PFSK-1 (cell line): ENCODE results near the gene SHISA2.

Experiments
- FOXP2 ChIP-seq: optimal IDR thresholded peaks from 2 replicates; pipeline ENCODE3; 2011; ENCODE audit warnings: borderline replicate concordance, control low read depth, inconsistent platforms; ENCODE audit not compliant: insufficient read depth; ENCODE audit errors: extremely low read length, extremely low read depth
- POLR2AphosphoS5 ChIP-seq: IDR thresholded peaks from 2 replicates; pipeline ENCODE4 v1.6.1; 2012; ENCODE audit warnings: low read depth, mild to moderate bottlenecking, control low read depth, low read length, moderate library complexity
- SIN3A ChIP-seq: IDR thresholded peaks from 2 replicates; pipeline ENCODE4 v1.6.1; 2012; ENCODE audit warnings: mild to moderate bottlenecking, low read length, moderate library complexity, borderline replicate concordance; ENCODE audit not compliant: insufficient read depth
- TAF1 ChIP-seq: IDR thresholded peaks from 2 replicates; pipeline ENCODE4 v1.6.1; 2012; ENCODE audit warnings: low read length, control low read depth, borderline replicate concordance; ENCODE audit not compliant: insufficient read depth
- TF ChIP-seq, protein P1 (sequence below), 2 experiments: IDR thresholded peaks; 2 replicates each; pipeline versions ENCODE4 v1.6.1 to v1.8.0; 2011 to 2012; ENCODE audit warnings: low read depth in 2 of 2, low read length in 2 of 2, control low read depth in 1 of 2, inconsistent platforms in 1 of 2, mild to moderate bottlenecking in 1 of 2, moderate library complexity in 1 of 2; ENCODE audit not compliant: insufficient read depth in 1 of 2

SHISA2 gene

DNA sequence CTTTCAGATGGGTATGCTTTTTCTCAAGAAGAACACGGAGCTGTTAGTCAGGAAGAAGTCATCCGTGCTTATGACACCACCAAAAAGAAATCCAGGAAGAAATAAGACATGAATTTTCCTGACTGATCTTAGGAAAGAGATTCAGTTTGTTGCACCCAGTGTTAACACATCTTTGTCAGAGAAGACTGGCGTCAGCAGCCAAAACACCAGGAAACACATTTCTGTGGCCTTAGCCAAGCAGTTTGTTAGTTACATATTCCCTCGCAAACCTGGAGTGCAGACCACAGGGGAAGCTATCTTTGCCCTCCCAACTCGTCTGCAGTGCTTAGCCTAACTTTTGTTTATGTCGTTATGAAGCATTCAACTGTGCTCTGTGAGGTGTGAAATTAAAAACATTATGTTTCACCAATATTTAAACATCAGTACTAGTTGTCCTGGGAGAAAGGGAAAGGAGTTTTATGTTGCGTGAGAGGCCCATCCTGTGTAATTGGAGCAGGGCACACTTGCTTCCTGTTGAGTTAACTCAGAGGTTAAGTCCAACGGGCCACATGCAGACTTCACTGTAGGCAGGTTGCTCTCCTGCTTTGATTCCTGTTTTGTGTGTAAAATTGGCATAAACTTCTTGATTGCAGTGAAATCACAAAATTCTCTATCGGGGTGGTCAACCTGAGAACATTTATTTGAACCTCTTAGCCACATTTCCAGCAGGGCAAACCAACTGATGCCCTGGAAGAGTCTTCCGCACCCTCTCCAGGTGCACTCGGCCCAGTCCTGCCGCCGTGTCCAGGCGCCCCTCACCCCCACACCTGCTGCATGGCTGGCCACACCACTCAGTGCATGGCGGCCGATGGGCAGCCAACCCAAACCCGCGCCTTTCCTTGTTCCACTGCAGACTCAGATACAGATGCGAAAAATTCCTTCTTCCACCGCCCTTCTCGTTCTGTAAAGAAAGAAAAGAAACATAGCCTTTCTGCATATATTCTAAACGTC lies 31.6 kb downstream of the SHISA2 start:
- TF ChIP-seq SIN3A, result no peak
- TF ChIP-seq, protein P1, sequence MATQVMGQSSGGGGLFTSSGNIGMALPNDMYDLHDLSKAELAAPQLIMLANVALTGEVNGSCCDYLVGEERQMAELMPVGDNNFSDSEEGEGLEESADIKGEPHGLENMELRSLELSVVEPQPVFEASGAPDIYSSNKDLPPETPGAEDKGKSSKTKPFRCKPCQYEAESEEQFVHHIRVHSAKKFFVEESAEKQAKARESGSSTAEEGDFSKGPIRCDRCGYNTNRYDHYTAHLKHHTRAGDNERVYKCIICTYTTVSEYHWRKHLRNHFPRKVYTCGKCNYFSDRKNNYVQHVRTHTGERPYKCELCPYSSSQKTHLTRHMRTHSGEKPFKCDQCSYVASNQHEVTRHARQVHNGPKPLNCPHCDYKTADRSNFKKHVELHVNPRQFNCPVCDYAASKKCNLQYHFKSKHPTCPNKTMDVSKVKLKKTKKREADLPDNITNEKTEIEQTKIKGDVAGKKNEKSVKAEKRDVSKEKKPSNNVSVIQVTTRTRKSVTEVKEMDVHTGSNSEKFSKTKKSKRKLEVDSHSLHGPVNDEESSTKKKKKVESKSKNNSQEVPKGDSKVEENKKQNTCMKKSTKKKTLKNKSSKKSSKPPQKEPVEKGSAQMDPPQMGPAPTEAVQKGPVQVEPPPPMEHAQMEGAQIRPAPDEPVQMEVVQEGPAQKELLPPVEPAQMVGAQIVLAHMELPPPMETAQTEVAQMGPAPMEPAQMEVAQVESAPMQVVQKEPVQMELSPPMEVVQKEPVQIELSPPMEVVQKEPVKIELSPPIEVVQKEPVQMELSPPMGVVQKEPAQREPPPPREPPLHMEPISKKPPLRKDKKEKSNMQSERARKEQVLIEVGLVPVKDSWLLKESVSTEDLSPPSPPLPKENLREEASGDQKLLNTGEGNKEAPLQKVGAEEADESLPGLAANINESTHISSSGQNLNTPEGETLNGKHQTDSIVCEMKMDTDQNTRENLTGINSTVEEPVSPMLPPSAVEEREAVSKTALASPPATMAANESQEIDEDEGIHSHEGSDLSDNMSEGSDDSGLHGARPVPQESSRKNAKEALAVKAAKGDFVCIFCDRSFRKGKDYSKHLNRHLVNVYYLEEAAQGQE (IDR thresholded peaks at IDR 0.05; ENCODE audit: insufficient read depth in 1 of 2, low read depth in 2 of 2, low read length in 2 of 2), result no peak
- no peak for TF ChIP-seq FOXP2
- no peak for TF ChIP-seq POLR2AphosphoS5
- TF ChIP-seq TAF1, result no peak

DNA sequence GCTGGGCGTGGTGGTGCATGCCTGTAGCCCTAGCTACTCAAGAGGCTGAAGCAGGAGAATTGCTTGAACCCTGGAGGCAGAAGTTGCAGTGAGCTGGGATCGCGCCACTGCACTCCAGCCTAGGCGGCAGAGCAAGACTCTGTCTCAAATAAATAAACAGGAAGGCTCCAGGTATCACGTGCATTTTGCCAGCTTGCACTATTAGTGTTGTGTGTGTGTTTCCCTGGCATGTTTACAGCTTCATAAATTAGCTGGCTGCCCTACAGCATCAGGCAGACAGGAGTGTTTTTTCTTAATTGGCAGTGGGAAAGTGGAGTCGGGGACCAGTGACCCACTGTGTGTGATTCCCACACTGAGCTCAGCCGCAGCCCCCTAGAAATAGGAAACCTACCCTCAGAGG lies 32.6 kb downstream of the SHISA2 start:
- TF ChIP-seq POLR2AphosphoS5 (no peak), SIN3A (no peak), TAF1 (no peak), FOXP2 (no peak)
- TF ChIP-seq, protein P1 (IDR thresholded peaks at IDR 0.05; ENCODE audit: insufficient read depth in 1 of 2, low read depth in 2 of 2, low read length in 2 of 2), result no peak

DNA sequence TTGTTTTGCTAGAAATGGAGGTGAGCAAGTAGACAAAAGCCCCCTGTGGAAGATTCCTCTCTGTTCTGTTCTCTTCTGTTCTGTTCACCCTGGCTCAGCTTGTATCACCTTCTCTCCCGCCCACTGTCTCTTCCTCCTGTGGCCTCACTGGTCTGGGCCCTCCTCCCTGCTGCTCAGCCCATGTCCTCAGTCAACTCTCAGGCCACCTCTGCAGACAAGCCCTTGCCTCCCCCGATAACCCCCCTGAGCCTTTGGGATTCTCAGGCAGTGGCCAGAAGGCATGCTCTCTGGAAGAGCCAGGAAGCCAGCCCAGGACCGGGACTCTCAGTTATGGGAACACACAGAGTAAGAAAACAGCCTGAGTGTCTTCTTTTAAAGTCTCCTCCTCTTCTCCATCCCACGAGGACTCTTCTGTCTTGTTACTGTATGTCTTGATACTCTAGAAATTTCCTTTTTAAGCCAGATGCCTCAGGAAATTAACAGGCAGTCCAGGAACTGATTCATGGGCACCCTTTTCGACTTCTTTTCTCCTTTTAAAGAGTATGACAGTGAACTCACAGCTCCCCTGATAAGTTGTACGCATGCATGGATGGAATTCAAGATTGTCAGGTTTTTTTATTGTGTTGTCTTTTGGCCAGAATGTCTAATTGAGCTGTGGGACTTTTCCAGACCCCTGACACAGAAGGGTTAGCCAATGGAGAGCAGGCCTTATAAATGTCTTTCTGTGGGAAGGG lies 33.7 kb downstream of the SHISA2 start:
- TF ChIP-seq TAF1, result no peak
- no peak for TF ChIP-seq SIN3A
- no peak for TF ChIP-seq FOXP2
- TF ChIP-seq, protein P1 (IDR thresholded peaks at IDR 0.05; ENCODE audit: insufficient read depth in 1 of 2, low read depth in 2 of 2, low read length in 2 of 2), result no peak
- no peak for TF ChIP-seq POLR2AphosphoS5

DNA sequence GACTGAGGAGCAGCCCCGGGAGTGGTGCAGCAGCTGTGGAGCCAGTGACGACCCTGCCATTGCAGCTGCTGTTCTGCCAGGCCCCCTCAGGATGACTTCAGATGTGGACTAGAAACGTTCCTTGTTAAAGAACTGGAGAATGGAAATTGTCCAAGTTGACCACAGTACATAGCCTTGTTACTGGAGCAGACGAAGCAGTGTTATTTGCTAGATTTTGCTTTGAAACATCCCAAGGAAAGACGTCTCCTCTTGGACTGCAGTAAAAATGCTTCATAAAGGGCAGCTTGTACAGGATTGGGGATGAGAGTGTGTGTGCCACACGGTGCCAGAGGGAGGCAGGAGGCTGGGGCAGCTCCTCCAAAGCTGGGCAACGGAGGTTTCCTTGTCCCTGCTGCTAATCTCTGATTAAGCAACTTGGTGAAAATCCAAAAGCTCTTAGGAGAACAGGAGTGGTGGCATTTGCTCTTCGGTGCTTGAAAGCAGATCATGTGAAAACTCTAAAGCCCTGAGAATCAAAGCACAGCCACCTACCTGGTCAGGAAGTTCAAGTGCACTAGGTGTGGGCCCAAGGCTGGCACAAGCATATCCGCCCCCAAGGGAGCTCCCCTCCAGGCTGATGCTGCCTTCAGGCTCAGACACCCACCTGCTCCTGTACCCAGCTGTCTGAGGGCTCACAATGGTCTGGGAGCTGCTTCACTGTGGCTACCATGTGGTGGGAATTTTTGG lies 34.5 kb downstream of the SHISA2 start:
- TF ChIP-seq FOXP2, result no peak
- no peak for TF ChIP-seq TAF1
- no peak for TF ChIP-seq SIN3A
- TF ChIP-seq, protein P1 (IDR thresholded peaks at IDR 0.05; ENCODE audit: insufficient read depth in 1 of 2, low read depth in 2 of 2, low read length in 2 of 2), result no peak
- no peak for TF ChIP-seq POLR2AphosphoS5
